ENCODE measurements around the gene ZMIZ2.
"Not testable (repeated sequence)": the region's sequence is repeated elsewhere in the genome, so short reads cannot be mapped to it uniquely, and the experiment has no call there.

Gene ZMIZ2

DNA sequence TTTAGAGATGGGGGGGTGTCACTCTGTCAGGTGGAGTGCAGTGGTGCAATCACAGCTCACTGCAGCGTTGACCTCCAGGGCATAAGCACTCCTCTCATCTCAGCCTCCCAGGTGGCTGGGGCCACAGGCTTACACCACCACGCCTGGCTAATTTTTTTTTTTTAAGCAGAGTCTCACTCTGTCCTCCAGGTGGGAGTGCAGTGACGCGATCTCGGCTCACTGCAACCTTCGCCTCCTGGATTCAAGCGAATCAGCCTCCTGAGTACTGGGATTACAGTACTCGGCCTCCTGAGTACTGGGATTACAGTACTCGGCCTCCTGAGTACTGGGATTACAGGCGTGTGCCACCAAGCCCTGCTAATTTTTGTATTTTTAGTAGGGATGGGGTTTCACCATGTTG lies 24.2 kb downstream of the ZMIZ2 start:
- no peak for DNase-seq (ENCODE audit: low read depth in 2 of 2, low spot score in 1 of 2)

DNA sequence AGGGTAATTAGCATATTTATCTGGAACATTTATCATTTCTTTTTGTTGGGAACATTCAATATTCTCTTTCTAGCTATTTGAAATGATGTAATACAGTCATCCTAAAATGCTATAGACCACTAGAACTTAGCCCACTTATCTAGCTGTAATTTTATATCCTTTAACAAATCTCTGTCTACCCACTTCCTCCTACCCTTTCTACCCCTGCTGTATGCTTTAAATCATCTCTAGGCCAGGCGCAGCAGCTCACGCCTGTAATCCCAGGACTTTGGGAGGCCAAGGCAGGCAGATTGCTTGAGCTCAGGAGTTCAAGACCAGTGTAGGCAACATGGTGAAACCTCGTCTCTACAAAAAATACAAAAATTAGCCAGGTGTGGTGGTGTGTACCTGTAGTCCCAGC lies 25.8 kb downstream of the ZMIZ2 start:
- DNase-seq (ENCODE audit: low read depth in 2 of 2, low spot score in 1 of 2), result not testable (repeated sequence)

DNA sequence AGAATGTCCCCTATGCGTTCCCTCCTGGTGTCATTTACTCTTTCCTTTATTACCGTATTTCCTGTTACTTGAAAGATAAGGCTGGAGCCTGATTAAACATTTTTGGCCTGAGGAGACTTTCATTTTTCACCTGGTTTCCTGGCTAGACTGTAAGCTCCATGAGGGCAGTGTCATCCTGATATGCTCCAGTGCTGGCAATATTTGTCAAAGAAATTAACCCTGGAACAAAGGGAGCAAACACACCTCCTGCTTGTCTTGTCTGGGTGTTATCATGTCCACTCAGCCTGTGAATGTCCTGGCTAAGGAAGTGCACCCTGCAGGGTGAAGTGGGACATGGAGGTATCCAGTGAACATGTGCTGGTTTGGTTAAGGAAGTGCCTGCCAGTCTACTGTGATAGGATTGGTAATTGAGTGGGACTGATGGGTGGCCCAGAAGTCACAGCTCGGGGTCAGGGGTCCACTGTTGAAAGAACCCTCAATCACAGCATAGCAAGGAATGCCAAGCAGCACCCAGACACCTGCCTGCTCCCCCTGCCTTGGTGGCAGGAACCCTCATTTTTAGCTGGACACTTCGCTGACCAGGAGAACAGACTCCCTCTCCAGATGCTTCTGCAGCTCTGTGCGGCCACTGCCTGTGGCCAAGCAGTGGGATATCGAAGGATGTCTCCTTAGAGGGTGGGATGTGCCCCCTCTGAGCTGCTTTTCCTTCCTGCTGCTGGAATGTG lies 26.9 kb downstream of the ZMIZ2 start:
- no peak for DNase-seq (ENCODE audit: low read depth in 2 of 2, low spot score in 1 of 2)

DNA sequence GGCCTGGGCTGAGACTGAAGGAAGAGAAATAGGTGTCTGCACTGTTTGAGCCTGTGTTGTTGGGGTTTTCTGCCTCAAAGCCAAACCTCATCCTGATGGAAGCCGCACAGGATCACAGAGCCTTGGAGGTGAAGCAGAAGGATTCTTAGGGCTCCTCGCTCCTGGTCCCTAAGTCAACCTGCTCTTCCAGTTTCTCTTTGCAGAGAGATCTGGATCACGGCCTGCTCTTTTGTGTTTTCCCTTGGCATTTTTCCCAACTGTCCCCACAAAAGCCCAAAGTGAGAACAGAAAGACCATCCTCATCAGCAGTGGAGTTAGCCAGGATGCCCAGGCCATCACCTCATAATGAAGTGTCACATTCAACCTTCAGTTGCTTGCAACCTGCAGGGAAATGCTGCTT lies 27.6 kb downstream of the ZMIZ2 start:
- DNase-seq (ENCODE audit: low read depth in 2 of 2, low spot score in 1 of 2), result no peak

DNA sequence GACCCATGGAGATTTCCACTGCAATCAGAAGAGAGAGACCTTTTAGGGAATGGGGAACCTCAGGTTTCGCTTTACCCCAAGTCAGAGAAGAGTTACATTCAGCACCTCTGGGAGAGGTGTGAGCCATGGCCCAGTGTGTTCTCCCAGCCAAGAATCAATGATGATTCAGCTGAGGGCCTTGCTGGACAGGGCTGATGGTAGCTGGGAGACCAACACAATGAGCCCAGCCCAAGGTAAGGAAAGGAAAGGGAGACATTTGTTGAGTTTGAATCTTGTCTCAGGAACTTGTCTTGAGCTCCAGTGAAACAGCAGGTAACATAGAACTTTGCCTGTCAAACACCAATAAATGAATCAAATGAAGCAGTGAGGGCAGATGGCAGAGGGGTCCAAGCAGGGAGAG lies 33.8 kb downstream of the ZMIZ2 start:
- DNase-seq (ENCODE audit: low read depth in 2 of 2, low spot score in 1 of 2), result no peak

DNA sequence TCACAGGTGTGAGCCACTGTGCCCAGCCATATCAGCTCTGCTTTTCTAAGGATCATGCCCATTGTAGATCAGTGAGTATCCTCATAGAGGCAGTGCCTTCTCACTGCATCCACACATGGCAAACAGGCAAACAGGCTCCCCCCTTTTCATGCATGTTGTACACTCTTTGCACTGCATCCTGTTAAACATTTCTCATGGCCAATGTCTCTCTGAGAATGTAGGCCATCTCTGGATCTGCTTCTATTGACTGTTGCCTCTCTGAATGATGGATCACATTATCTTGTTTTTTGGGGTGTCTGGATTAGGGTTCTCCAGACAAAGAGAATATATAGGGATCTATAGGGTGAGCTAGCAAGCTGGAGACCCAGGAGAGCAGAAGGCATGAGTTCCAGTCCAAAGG lies 34.8 kb downstream of the ZMIZ2 start:
- DNase-seq (ENCODE audit: low read depth in 2 of 2, low spot score in 1 of 2), result no peak

DNA sequence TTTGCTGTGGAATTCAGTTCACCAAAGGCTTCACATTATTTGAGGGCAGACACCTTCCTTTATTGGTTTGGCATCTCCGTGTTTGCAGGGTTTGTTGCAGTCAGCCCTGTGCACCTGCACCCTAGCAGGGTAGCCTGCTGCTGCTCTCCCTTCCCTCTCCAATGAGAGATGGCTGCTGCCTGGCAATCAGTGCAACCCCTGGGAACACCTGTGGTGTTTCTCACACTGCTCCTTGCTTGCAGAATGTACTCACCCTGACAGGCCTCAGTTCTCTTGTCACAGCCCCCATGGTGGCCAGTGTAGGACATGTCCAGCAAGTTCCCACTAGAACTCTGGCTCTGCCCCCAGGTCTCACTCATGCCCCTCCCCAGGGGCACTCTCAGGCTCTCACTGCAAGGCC lies 35.7 kb downstream of the ZMIZ2 start:
- no peak for DNase-seq (ENCODE audit: low read depth in 2 of 2, low spot score in 1 of 2)

DNA sequence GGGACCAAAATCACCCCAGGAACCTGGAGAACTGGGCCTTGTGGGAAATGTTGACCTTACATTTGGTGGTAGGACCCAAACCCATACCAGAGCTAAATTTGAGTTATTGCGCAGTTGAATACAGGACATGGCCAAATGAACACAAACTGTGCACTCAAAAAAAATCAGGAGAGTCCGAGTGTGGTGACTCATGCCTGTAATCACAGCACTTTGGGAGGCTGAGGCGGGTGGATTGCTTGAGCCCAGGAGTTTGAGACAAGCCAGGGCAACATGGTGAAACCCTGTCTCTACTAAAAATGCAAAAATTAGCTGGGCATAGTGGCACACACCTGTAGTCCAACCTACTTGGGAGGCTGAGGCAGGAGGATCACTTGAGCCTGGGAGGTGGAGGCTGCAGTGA lies 36.6 kb downstream of the ZMIZ2 start:
- not testable (repeated sequence) for DNase-seq (ENCODE audit: low read depth in 2 of 2, low spot score in 1 of 2)

DNA sequence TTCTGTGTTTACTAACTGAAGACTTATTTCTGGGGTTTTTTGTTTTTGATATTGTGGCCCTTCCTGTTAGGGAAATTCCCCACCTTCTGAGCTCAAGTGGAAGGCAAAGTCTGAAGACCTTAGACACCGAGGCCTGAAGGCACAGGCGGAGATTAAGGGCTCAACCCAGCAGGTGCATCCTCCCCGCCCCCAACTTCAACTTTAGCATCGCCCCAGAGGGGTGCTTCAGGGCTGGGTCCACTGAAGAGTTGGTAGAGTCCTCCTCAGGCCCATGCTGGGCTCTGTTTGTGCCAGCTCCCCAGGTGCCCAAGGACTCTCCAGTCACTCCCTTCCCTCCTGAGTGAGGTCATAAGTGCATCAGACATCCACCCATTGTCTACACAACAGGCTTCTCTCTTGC lies 38.4 kb downstream of the ZMIZ2 start:
- DNase-seq (ENCODE audit: low read depth in 2 of 2, low spot score in 1 of 2), result no peak

DNA sequence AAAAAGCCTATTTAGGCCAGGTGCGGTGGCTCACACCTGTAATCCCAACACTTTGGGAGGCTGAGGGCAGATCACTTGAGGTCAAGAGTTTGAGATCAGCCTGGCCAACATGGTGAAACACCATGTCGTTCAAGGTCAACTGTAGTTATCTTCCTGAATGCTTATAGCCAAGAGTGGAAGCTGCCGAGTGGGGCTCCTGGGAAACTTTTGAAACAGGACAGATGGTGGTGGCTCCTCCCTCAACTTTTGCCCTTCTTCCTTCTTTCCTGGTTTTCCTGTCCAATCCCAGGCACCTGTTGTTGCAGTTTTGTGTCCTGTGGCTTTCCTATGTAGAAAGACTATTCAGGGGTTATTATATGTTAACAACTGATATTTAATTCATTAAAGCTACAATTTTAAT lies 39.1 kb downstream of the ZMIZ2 start:
- DNase-seq (ENCODE audit: low read depth in 2 of 2, low spot score in 1 of 2), result no peak

DNA sequence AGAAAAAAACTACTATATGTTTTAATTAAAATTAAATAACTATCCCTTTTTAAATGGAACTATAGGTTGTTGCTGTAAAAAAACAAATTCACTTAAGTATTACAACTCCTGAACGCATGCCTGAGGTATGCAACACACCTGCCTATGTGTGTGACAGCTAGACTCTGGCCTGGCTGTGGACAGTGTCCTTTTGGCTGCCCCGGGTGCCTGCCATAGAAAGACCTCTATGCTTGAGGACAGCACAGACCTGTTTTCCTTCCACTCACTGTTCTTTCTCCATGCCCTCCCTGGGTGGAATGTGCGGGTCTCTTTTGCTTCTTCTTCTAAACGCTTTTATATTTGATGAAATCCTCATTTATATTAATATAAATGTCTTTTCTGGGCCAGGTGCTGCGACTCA lies 41.3 kb downstream of the ZMIZ2 start:
- DNase-seq (ENCODE audit: low read depth in 2 of 2, low spot score in 1 of 2), result no peak

DNA sequence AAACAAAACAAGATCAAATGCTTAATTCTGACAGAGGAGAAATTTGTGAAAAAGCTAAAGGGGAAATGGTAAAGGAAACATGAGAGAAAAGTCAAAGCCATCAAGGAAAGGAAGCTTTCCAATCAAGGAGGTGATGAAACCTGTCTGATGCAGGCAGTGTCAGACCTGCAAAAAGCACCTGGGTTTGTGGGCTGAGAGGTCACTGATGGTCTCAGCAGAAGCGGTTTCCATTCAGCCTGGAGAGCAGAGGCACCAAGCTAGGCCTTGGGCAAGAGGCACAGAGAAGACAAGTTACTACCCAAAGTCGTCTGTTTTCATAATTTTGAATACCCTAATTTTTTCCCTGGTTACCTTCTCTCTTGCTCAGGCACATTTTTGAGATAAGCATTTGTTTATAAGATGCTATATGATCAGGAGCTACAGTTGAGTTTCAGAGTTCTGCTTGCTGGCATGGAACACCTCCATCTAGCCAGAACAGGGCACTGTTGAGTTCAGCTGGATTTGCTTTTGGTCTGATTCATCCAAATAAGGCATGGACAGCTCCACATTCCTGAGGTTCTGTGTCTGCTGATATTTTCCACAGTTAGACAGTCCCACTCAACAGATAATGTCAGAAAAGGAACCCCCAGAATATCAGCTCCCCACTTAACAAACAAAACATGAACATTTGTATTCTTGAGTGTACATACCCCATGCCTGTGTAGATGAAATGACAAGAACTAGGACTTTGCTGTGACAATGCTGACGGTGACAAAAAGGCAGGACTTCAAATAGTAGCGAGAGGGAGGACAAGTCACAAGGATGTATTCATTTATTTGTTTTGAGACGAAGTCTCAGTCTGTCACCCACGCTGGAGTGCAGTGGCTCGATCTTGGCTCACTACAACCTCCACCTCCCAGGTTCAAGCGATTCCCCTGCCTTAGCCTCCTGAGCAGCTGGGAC lies 42.9 kb downstream of the ZMIZ2 start:
- DNase-seq (ENCODE audit: low read depth in 2 of 2, low spot score in 1 of 2), result no peak

DNA sequence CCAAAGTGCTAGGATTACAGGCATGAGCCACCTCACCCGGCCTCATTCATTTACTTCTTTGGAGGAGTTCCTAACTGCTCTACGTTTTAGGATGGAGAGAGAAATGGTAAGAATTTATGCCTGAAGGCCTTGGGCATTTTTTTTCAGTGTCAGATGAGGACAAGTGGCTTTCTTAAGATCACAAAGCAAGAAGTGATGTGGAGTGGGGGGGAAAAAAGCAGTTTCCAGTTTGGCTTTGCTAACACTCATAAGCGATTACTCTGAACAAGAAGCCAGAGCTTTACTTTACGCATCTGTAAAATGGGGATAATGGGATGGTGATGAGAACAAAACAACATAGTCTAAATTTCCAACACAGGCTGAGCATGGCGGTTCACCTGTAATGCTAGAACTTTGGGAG lies 45.3 kb downstream of the ZMIZ2 start:
- DNase-seq (ENCODE audit: low read depth in 2 of 2, low spot score in 1 of 2), result no peak

DNA sequence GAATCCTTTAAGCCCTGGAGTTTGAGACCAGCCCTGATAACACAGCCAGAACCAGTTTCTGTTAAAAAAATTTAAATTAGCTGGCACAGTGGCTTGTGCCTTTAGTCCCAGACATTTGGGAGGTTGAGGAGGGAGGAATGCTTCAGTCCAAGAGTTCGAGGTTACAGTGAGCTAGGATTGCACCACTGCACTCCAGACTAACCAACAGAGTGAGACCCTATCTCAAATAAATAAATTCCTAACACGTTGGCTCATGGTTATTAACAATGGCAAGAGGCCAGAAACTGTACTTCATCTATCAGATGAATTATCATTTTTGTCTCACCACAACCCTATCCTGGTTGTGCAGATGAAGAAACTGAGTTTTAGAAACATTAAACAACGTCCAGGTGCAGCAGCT lies 45.7 kb downstream of the ZMIZ2 start:
- no peak for DNase-seq (ENCODE audit: low read depth in 2 of 2, low spot score in 1 of 2)

DNA sequence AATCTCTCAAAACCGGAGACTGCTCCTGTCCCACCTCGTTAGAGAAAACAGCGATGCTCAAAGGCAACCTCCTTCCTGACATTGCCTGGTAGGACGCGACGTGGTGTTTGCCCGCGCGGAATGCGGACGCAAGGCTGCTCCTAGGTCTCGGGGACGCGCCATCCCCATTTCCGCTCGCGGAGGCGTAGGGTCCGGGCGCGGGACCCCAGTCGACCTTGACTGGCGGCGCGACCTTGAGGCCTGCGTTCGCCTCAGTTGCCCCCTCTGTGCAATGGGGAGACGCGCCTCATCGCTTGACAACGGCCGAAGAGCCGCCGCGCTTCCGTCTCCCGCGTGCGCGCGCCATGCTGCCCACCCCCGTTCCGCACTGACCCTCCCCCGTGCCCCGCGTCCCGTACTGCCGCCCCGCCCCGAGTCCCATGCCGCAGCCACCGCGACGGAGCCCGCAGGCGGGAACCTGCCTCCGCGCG lies 47.4 kb downstream of the ZMIZ2 start:
- DNase-seq (ENCODE audit: low read depth in 2 of 2, low spot score in 1 of 2), result peak in 1 of 2 donors; percentile 3

DNA sequence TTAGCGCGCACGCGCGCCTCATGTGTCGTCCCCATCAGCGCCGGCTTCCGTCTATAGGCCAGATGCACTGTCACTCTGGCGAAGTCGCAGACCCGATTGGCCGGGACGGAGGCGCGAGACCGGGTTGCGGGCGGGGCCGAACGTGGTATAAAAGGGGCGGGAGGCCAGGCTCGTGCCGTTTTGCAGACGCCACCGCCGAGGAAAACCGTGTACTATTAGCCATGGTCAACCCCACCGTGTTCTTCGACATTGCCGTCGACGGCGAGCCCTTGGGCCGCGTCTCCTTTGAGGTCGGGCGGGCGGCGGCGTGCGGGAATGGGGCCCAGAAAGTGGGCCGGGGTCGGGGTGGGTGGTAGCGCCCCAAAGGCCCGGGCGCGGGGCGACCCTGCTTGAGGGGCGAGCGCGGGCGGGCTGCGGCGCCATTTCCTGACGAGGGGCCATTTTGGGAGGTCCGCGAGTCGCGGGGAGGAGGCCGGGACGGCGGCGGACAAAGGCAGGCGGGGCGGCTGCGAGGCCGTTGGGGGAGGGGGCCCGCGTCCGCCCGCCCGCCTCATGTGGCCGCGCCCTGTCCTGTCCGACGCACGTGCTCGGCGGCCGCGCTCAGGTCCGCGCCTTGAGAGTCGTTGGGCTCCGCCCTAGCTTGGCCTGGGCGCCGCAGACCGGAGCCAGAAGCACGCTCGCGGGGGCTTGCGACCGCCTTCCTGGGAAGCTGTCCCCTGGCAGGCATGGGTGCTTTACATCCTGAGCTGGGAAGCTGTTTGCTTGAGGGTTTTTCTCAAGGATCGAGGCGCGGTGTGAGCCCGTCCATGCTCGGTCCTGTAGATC lies 48.1 kb downstream of the ZMIZ2 start, which contains the start of gene PPIA:
TSS of gene PPIA (plus strand) at position 178 of the 825 bp plus-strand sequence. CDS start at position 222, 44 bp downstream.
- peak; percentile 97 to 98 for DNase-seq (ENCODE audit: low read depth in 2 of 2, low spot score in 1 of 2)

DNA sequence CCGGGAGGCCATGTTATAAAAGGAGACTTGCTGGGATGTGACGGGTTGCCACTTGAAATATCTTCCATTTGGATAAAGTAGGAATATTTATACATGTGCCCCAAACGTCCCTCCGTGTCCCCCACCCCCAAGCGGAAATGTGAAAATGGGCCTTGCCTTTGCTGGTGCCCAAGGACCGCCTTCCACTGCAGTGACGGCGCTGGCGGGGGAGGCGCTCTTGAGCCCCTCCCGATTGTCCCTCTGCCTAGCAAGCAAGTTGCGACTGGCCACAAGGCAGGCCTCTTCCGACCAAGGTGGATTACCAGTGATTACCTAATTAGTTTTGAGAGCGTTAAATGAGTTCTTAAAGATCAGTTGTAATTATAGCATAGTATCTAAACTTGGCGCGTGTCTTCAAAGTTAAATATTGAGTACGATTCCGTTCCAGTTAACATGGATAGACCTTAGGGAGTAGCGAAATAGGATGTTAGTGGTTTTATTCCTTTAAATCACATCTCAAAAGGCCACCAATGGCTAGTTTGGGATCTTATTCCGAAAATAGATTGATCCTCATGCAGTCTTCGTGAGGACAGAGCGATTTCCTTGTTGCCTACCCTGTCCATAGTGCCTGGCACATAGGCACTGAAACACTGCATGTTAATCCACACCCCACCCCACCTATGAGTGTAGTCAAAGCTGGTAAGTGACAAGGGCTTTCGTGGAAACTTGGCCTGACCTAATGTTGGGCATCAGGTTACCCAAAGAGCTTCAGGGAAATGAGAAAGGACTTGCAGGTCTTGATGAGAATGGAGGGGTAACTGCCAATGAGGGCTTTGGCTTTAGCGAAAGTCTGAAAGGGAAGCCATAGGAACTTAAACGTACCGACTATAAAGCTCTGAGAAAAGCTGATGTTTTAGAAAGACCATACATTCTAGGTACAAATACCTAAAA lies 48.9 kb downstream of the ZMIZ2 start:
- peak; percentile 51 to 68 for DNase-seq (ENCODE audit: low read depth in 2 of 2, low spot score in 1 of 2)

DNA sequence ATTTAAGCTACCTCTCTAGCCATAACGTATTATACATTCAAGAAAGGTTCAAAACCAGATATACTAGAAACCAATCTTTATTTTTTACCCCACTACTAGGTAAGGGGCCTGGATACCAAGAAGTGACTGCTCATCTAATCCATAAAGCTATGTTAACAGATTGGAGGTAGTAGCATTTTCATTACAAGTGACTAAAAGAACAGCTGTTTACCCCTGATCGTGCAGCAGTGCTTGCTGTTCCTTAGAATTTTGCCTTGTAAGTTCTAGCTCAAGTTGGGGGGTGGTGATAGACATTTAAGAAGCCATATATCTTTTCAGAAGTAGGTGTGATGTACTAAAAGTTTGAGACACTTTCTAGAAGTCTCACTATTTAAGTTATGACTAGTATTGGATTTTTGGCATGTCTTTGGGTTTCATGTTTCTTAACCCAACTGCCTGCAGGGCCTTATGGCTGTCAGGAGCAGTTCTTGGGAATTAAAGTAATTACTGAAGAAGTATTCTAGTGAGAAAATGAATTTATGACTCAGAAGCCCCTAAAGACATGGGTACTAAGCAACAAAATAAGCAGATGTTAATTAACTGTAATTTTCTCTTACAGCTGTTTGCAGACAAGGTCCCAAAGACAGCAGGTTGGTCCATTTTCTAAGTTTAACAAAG lies 50.1 kb downstream of the ZMIZ2 start:
- DNase-seq (ENCODE audit: low read depth in 2 of 2, low spot score in 1 of 2), result no peak

DNA sequence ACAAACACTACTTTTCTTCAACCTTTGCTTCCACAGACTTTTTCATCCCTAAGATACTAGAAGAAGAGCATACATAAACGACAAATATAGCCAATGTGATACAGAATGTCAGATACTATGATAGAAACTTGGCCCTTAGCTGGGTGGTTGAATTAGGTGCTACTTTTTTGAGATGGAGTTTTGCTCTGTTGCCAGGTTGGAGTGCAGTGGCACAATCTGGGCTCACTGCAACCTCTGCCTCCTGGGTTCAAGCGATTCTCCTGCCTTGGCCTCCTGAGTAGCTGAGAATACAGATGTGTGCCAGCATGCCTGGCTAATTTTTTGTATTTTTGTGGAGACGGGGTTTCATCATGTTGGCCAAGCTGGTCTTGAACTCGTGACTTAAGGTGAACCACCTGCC lies 51.3 kb downstream of the ZMIZ2 start:
- DNase-seq (ENCODE audit: low read depth in 2 of 2, low spot score in 1 of 2), result no peak

DNA sequence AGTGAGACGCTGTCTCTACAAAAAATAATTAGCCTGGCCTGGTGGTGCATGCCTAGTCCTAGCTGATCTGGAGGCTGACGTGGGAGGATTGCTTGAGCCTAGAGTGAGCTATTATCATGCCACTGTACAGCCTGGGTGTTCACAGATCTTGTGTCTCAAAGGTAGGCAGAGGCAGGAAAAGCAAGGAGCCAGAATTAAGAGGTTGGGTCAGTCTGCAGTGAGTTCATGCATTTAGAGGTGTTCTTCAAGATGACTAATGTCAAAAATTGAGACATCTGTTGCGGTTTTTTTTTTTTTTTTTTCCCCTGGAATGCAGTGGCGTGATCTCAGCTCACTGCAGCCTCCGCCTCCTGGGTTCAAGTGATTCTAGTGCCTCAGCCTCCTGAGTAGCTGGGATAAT lies 53.2 kb downstream of the ZMIZ2 start:
- DNase-seq (ENCODE audit: low read depth in 2 of 2, low spot score in 1 of 2), result no peak

All from stimulated activated CD8-positive, alpha-beta memory T cell treated with anti-CD3 and anti-CD28 coated beads, Interleukin-4, amount 100 ng/mL, for 4 hours (primary cell).